Endodermal cell (in vitro differentiated cells): ENCODE results near the gene COMMD9. TPM values are rescaled to one million over a fixed set of nuclear protein-coding genes. Genes with fewer than 3 reads are reported as not detected.

Source experiments
- DNase-seq: peaks from one replicate; pipeline ENCODE4 v3.0.0-alpha.2; 2017
- H3K27ac ChIP-seq: 2 replicates; pipeline ENCODE4 v1.5.1; 2013; ENCODE audit warnings: mild to moderate bottlenecking, low read depth, low read length, moderate library complexity
- H3K27me3 ChIP-seq: 2 replicates; pipeline ENCODE4 v1.6.1; 2013; ENCODE audit warnings: mild to moderate bottlenecking, low read length, moderate library complexity; ENCODE audit not compliant: insufficient read depth, control insufficient read depth, poor library complexity, severe bottlenecking
- H3K36me3 ChIP-seq: 2 replicates; pipeline ENCODE4 v1.7.0; 2013; ENCODE audit warnings: mild to moderate bottlenecking, low read length, moderate library complexity; ENCODE audit not compliant: control insufficient read depth, insufficient read depth
- H3K4me1 ChIP-seq: one replicate; pipeline ENCODE4 v1.7.0; 2013; ENCODE audit warnings: low read length; ENCODE audit not compliant: control insufficient read depth, insufficient read depth
- H3K4me3 ChIP-seq: 2 replicates; pipeline ENCODE4 v1.5.1; 2013; ENCODE audit warnings: mild to moderate bottlenecking, low read length, moderate library complexity
- H3K9ac ChIP-seq: 2 replicates; pipeline ENCODE4 v1.6.1; 2013; ENCODE audit warnings: mild to moderate bottlenecking, low read length, moderate library complexity; ENCODE audit not compliant: poor library complexity, severe bottlenecking; ENCODE audit errors: extremely low read depth
- H3K9me3 ChIP-seq: 2 replicates; pipeline ENCODE4 v1.6.1; 2013; ENCODE audit warnings: mild to moderate bottlenecking, low read length, moderate library complexity; ENCODE audit not compliant: control insufficient read depth
- H3K27ac Mint-ChIP-seq: 2 replicates; pipeline ENCODE4 v1.8.0; 2020; ENCODE audit warnings: mixed read lengths
- H3K27me3 Mint-ChIP-seq: 2 replicates; pipeline ENCODE4 v1.8.0; 2021; ENCODE audit warnings: mild to moderate bottlenecking, mixed read lengths; ENCODE audit not compliant: insufficient read depth
- H3K36me3 Mint-ChIP-seq: 2 replicates; pipeline ENCODE4 v1.8.0; 2020; ENCODE audit warnings: low read depth, mixed read lengths
- H3K4me1 Mint-ChIP-seq: 2 replicates; pipeline ENCODE4 v1.8.0; 2020; ENCODE audit warnings: mixed read lengths
- H3K4me3 Mint-ChIP-seq: 2 replicates; pipeline ENCODE4 v1.8.0; 2020; ENCODE audit warnings: mild to moderate bottlenecking, moderate library complexity, mixed read lengths
- H3K9me3 Mint-ChIP-seq: 2 replicates; pipeline ENCODE4 v1.8.0; 2020; ENCODE audit warnings: mild to moderate bottlenecking, mixed read lengths
- CTCF ChIP-seq: fragments of 200-600 bp; sonication (generic); conservative IDR thresholded peaks from 2 replicates; pipeline ENCODE4 v1.5.0; 2021; ENCODE audit warnings: antibody characterized with exemption, mild to moderate bottlenecking
- WGBS, 2 experiments: methylation state at CpG; one replicate each; pipeline versions ENCODE4 v1.1.5 to v1.1.7; 2013; ENCODE audit warnings: missing lambda C conversion rate in 2 of 2, mixed read lengths in 1 of 2; ENCODE audit not compliant: insufficient coverage in 1 of 2, insufficient read length in 1 of 2; 5-methylcytosine and 5-hydroxymethylcytosine counted together
- total RNA-seq, 2 donors: library from RNA; stranded (reverse); fragmentation: NEBNext Ultra II Directional in 1 of 2; extraction: Animal tissue kit (Norgen Biotek cat#: 25700) in 1 of 2; gene quantifications; 2 replicates in 1 of 2; 3 replicates in 1 of 2; pipeline ENCODE4 v1.2.1, GENCODE V29; 2021

Gene COMMD9
- total RNA-seq, 2 donors from 2014 or later: 32.3 to 53.5 TPM

- H3K27me3 ChIP-seq: no peaks in the 10 kb centered on the region
- Mint-ChIP-seq H3K9me3 (peaks cover 6% of the 10 kb centered on the region), H3K36me3 (no peaks in the 10 kb centered on the region), H3K27me3 (no peaks in the 10 kb centered on the region), H3K27ac (no peak overlapping the region), H3K4me3 (no peak overlapping the region), H3K4me1 (peaks cover 12% of the 10 kb centered on the region)
- no peaks in the 10 kb centered on the region for H3K36me3 ChIP-seq
- peaks cover 4% of the 10 kb centered on the region for H3K4me1 ChIP-seq
- no peak overlapping the region for H3K4me3 ChIP-seq
- no peak for DNase-seq
- no peak overlapping the region for H3K27ac ChIP-seq
- H3K9ac ChIP-seq: no peak overlapping the region
- no peak for TF ChIP-seq CTCF
- WGBS, 2 experiments: 83 to 90% methylated on average over 2 to 4 of the region's 4 CpGs
- H3K9me3 ChIP-seq: peaks cover 8% of the 10 kb centered on the region
These were observed 40.8 kb downstream of the COMMD9 start for GRCh38 chr11:36248436-36248835.

GRCh38 chr11:36247493-36247892 lies 41.7 kb downstream of the COMMD9 start:
- Histone ChIP-seq H3K27me3 (no peaks in the 10 kb centered on the region), H3K36me3 (no peaks in the 10 kb centered on the region), H3K27ac (no peak overlapping the region), H3K4me3 (no peak overlapping the region), H3K9ac (no peak overlapping the region), H3K9me3 (peaks cover 8% of the 10 kb centered on the region), H3K4me1 (peaks cover 4% of the 10 kb centered on the region)
- H3K27me3 Mint-ChIP-seq: no peaks in the 10 kb centered on the region
- WGBS, 2 experiments: 64 to 87% methylated on average over 2 to 3 of the region's 3 CpGs
- no peak overlapping the region for H3K4me3 Mint-ChIP-seq
- H3K4me1 Mint-ChIP-seq: peaks cover 10% of the 10 kb centered on the region
- no peak overlapping the region for H3K27ac Mint-ChIP-seq
- TF ChIP-seq CTCF: no peak
- H3K36me3 Mint-ChIP-seq: no peaks in the 10 kb centered on the region
- no peak for DNase-seq
- H3K9me3 Mint-ChIP-seq: peaks cover 6% of the 10 kb centered on the region

- DNase-seq: no peak
- Histone ChIP-seq H3K4me1 (peaks cover 4% of the 10 kb centered on the region), H3K27ac (no peak overlapping the region), H3K4me3 (no peak overlapping the region), H3K27me3 (no peaks in the 10 kb centered on the region), H3K9ac (no peak overlapping the region), H3K36me3 (no peaks in the 10 kb centered on the region), H3K9me3 (no peaks in the 10 kb centered on the region)
- Mint-ChIP-seq H3K36me3 (no peaks in the 10 kb centered on the region), H3K27me3 (no peaks in the 10 kb centered on the region), H3K4me1 (peaks cover 9% of the 10 kb centered on the region), H3K9me3 (no peaks in the 10 kb centered on the region), H3K27ac (no peak overlapping the region), H3K4me3 (no peak overlapping the region)
- TF ChIP-seq CTCF: no peak
- 76% methylated on average over 1 of the region's 1 CpG; no CpG with 5 or more reads in 1 of the 2 experiments for WGBS, 2 experiments
These were observed 45.6 kb downstream of the COMMD9 start for GRCh38 chr11:36243641-36244040.
